Stimulated activated CD4-positive, alpha-beta T cell treated with anti-CD3 and anti-CD28 coated beads, Interleukin-12 subunit alpha, Interleukin-12 subunit beta, amount 100 ng/mL, for 4 hours (primary cell): Measurements from ENCODE around the gene PARK7.
"Not testable (repeated sequence)": the region's sequence is repeated elsewhere in the genome, so short reads cannot be mapped to it uniquely, and the experiment has no call there.

Source experiments
- DNase-seq: peaks from one replicate; pipeline ENCODE4 v3.0.0-alpha.2; 2020

Gene PARK7

GRCh38 chr1:7948960-7949359, 12.6 kb upstream of the PARK7 start:
- DNase-seq: no peak

- not testable (repeated sequence) for DNase-seq
Measured at GRCh38 chr1:7952791-7953190, 8.7 kb upstream of the PARK7 start.

- peak; percentile 81 for DNase-seq
Measured at GRCh38 chr1:7953850-7954609, 7.5 kb upstream of the PARK7 start.

- no peak for DNase-seq
Measured at GRCh38 chr1:7954683-7955082, 6.8 kb upstream of the PARK7 start.

- DNase-seq: no peak
Measured at GRCh38 chr1:7956218-7957032, 5.1 kb upstream of the PARK7 start.

- DNase-seq: no peak
Measured at GRCh38 chr1:7960165-7960564, 1.3 kb upstream of the PARK7 start.

GRCh38 chr1:7960867-7961215, 670 bp upstream of the PARK7 start:
- no peak for DNase-seq

GRCh38 chr1:7962014-7962335, 464 bp downstream of the PARK7 start:
- DNase-seq: no peak

- DNase-seq: no peak
Measured at GRCh38 chr1:7962636-7963377, 1.3 kb downstream of the PARK7 start.

- not testable (repeated sequence) for DNase-seq
Measured at GRCh38 chr1:7963378-7963730, 1.8 kb downstream of the PARK7 start.

GRCh38 chr1:7963841-7964240, 2.3 kb downstream of the PARK7 start:
- not testable (repeated sequence) for DNase-seq

GRCh38 chr1:7964476-7964875, 3.0 kb downstream of the PARK7 start:
- DNase-seq: no peak

- DNase-seq: no peak
Measured at GRCh38 chr1:7967196-7967595, 5.7 kb downstream of the PARK7 start.

GRCh38 chr1:7967651-7968050, 6.1 kb downstream of the PARK7 start:
- no peak for DNase-seq

GRCh38 chr1:7970246-7970645, 8.7 kb downstream of the PARK7 start:
- DNase-seq: no peak

- no peak for DNase-seq
Measured at GRCh38 chr1:7971024-7971423, 9.5 kb downstream of the PARK7 start.

- DNase-seq: no peak
Measured at GRCh38 chr1:7972285-7972684, 10.8 kb downstream of the PARK7 start.

- DNase-seq: no peak
Measured at GRCh38 chr1:7973086-7973485, 11.6 kb downstream of the PARK7 start.

- no peak for DNase-seq
Measured at GRCh38 chr1:7975212-7975865, 13.8 kb downstream of the PARK7 start.

GRCh38 chr1:7980984-7981383, 19.5 kb downstream of the PARK7 start:
- no peak for DNase-seq

- DNase-seq: no peak
Measured at GRCh38 chr1:7983086-7983778, 21.7 kb downstream of the PARK7 start.

- no peak for DNase-seq
Measured at GRCh38 chr1:7984811-7985210, 23.3 kb downstream of the PARK7 start.
